Astrocyte (in vitro differentiated cells and primary cell): ENCODE data around the gene DTNA. TPM values are rescaled to one million over a fixed set of nuclear protein-coding genes. Genes with fewer than 3 reads are reported as not detected.

Source experiments
- DNase-seq: peaks from one replicate; pipeline ENCODE4 v3.0.0-alpha.2; 2010; ENCODE audit warnings: low read depth
- FAIRE-seq: peaks from 2 replicates; lab custom pipeline; 2011; peaks lifted over from hg19 to GRCh38; lab: Jason Lieb, UNC
- H2AFZ ChIP-seq: 2 replicates; pipeline ENCODE4 v1.6.0; 2012; ENCODE audit warnings: low read depth, low read length, inconsistent platforms
- H3K27ac ChIP-seq: 2 replicates; pipeline ENCODE4 v1.5.1; 2011; ENCODE audit warnings: low read depth, low read length, inconsistent platforms
- H3K27me3 ChIP-seq: 2 replicates; pipeline ENCODE4 v1.6.0; 2011; ENCODE audit warnings: low read length, inconsistent platforms; ENCODE audit not compliant: insufficient read depth
- H3K36me3 ChIP-seq: 2 replicates; pipeline ENCODE4 v1.5.1; 2011; ENCODE audit warnings: low read length, inconsistent platforms; ENCODE audit not compliant: insufficient read depth
- H3K4me1 ChIP-seq: 2 replicates; pipeline ENCODE4 v1.5.1; 2011; ENCODE audit warnings: low read length, inconsistent platforms; ENCODE audit not compliant: insufficient read depth
- H3K4me2 ChIP-seq: 2 replicates; pipeline ENCODE4 v1.6.0; 2012; ENCODE audit warnings: low read length, inconsistent platforms
- H3K4me3 ChIP-seq: 2 replicates; pipeline ENCODE4 v1.5.1; 2011; ENCODE audit warnings: low read depth, mild to moderate bottlenecking, low read length, inconsistent platforms; ENCODE audit not compliant: insufficient read depth
- H3K79me2 ChIP-seq: 2 replicates; pipeline ENCODE4 v1.6.0; 2012; ENCODE audit warnings: mild to moderate bottlenecking, low read length, inconsistent platforms; ENCODE audit not compliant: insufficient read depth
- H3K9ac ChIP-seq: 2 replicates; pipeline ENCODE4 v1.6.0; 2012; ENCODE audit warnings: mild to moderate bottlenecking, low read length, inconsistent platforms
- H3K9me3 ChIP-seq: 2 replicates; pipeline ENCODE4 v1.5.1; 2012; ENCODE audit warnings: low read depth, mild to moderate bottlenecking, low read length, inconsistent platforms; ENCODE audit not compliant: insufficient read depth
- H4K20me1 ChIP-seq: 2 replicates; pipeline ENCODE4 v1.6.0; 2012; ENCODE audit warnings: low read length, inconsistent platforms; ENCODE audit not compliant: insufficient read depth
- H3K27ac Mint-ChIP-seq: one replicate; pipeline ENCODE4 v1.8.0; 2021; ENCODE audit warnings: mild to moderate bottlenecking, mixed read lengths; ENCODE audit not compliant: unreplicated experiment
- H3K27me3 Mint-ChIP-seq: one replicate; pipeline ENCODE4 v1.8.0; 2021; ENCODE audit warnings: low read depth, mixed read lengths; ENCODE audit not compliant: unreplicated experiment
- H3K36me3 Mint-ChIP-seq: one replicate; pipeline ENCODE4 v1.8.0; 2021; ENCODE audit warnings: low read depth, mixed read lengths; ENCODE audit not compliant: unreplicated experiment
- H3K4me1 Mint-ChIP-seq: one replicate; pipeline ENCODE4 v1.8.0; 2021; ENCODE audit warnings: low read depth, mixed read lengths; ENCODE audit not compliant: unreplicated experiment
- H3K4me3 Mint-ChIP-seq: one replicate; pipeline ENCODE4 v1.8.0; 2021; ENCODE audit warnings: mild to moderate bottlenecking, moderate library complexity, mixed read lengths; ENCODE audit not compliant: unreplicated experiment
- H3K9me3 Mint-ChIP-seq: one replicate; pipeline ENCODE4 v1.8.0; 2021; ENCODE audit warnings: mild to moderate bottlenecking, mixed read lengths; ENCODE audit not compliant: unreplicated experiment
- CTCF ChIP-seq: IDR thresholded peaks from 2 replicates; pipeline ENCODE4 v1.5.1; 2011; ENCODE audit warnings: low read depth, mild to moderate bottlenecking, inconsistent platforms, low read length, moderate library complexity; ENCODE audit not compliant: insufficient read depth
- EZH2 ChIP-seq: IDR thresholded peaks from 2 replicates; pipeline ENCODE4 v1.6.1; 2012; ENCODE audit warnings: mild to moderate bottlenecking, low read length, inconsistent platforms; ENCODE audit not compliant: insufficient read depth
- total RNA-seq: library from RNA; stranded (reverse); gene quantifications from 2 replicates; pipeline ENCODE4 v1.2.1, GENCODE V29; 2021

DTNA gene
- total RNA-seq, 1 donor from 2014 or later = 41.1 TPM

GRCh38 chr18:34786162-34786741 lies 76.2 kb downstream of the DTNA start:
- no peaks in the 10 kb centered on the region for H4K20me1 ChIP-seq
- H3K4me3 ChIP-seq = no peak overlapping the region
- DNase-seq (no peak), FAIRE-seq (no peak)
- no peaks in the 10 kb centered on the region for H3K79me2 ChIP-seq
- Mint-ChIP-seq H3K9me3 (no peaks in the 10 kb centered on the region), H3K4me3 (no peak overlapping the region), H3K27me3 (no peaks in the 10 kb centered on the region), H3K36me3 (no peaks in the 10 kb centered on the region), H3K27ac (no peak overlapping the region), H3K4me1 (peaks cover 6% of the 10 kb centered on the region)
- no peak for TF ChIP-seq CTCF
- H2AFZ ChIP-seq = no peak overlapping the region
- no peak overlapping the region for H3K4me2 ChIP-seq
- H3K9me3 ChIP-seq = no peaks in the 10 kb centered on the region
- peaks cover 7% of the 10 kb centered on the region for H3K4me1 ChIP-seq
- H3K9ac ChIP-seq = no peak overlapping the region
- no peak overlapping the region for H3K27ac ChIP-seq
- H3K36me3 ChIP-seq = no peaks in the 10 kb centered on the region
- no peaks in the 10 kb centered on the region for H3K27me3 ChIP-seq

GRCh38 chr18:34787931-34788532 lies 77.9 kb downstream of the DTNA start:
- H3K27me3 ChIP-seq = no peaks in the 10 kb centered on the region
- Mint-ChIP-seq H3K36me3 (no peaks in the 10 kb centered on the region), H3K27me3 (no peaks in the 10 kb centered on the region), H3K4me3 (no peak overlapping the region), H3K27ac (no peak overlapping the region), H3K9me3 (no peaks in the 10 kb centered on the region), H3K4me1 (peaks cover 6% of the 10 kb centered on the region)
- DNase-seq (peak; percentile 25), FAIRE-seq (no peak)
- peak; percentile 67 for TF ChIP-seq CTCF
- no peak for TF ChIP-seq EZH2
- H2AFZ ChIP-seq = no peak overlapping the region
- peaks cover 7% of the 10 kb centered on the region for H3K4me1 ChIP-seq
- H3K27ac ChIP-seq = no peak overlapping the region
- no peaks in the 10 kb centered on the region for H3K79me2 ChIP-seq
- H4K20me1 ChIP-seq = no peaks in the 10 kb centered on the region
- H3K4me3 ChIP-seq = no peak overlapping the region
- H3K9me3 ChIP-seq = no peaks in the 10 kb centered on the region
- no peaks in the 10 kb centered on the region for H3K36me3 ChIP-seq
- no peak overlapping the region for H3K4me2 ChIP-seq
- no peak overlapping the region for H3K9ac ChIP-seq

- Histone ChIP-seq H3K27ac (no peak overlapping the region), H3K79me2 (no peaks in the 10 kb centered on the region), H3K36me3 (no peaks in the 10 kb centered on the region), H2AFZ (no peak overlapping the region), H3K4me2 (no peak overlapping the region), H3K27me3 (no peaks in the 10 kb centered on the region), H3K4me3 (no peak overlapping the region), H3K4me1 (peaks cover 4% of the 10 kb centered on the region), H3K9ac (no peak overlapping the region), H3K9me3 (no peaks in the 10 kb centered on the region), H4K20me1 (no peaks in the 10 kb centered on the region)
- H3K27ac Mint-ChIP-seq = no peak overlapping the region
- H3K4me3 Mint-ChIP-seq = no peak overlapping the region
- peaks cover 6% of the 10 kb centered on the region for H3K4me1 Mint-ChIP-seq
- DNase-seq (no peak), FAIRE-seq (no peak)
- H3K9me3 Mint-ChIP-seq = no peaks in the 10 kb centered on the region
- H3K36me3 Mint-ChIP-seq = peaks cover 2% of the 10 kb centered on the region
- no peaks in the 10 kb centered on the region for H3K27me3 Mint-ChIP-seq
- no peak for TF ChIP-seq EZH2
- TF ChIP-seq CTCF = no peak
Measured at GRCh38 chr18:34789768-34790344, 79.8 kb downstream of the DTNA start.
